RWPE1 (cell line): ENCODE results near the gene SEMA4G.
"Not testable (repeated sequence)": the region's sequence is repeated elsewhere in the genome, so short reads cannot be mapped to it uniquely, and the experiment has no call there.

ENCODE experiments used
- CTCF ChIA-PET: fragments of 350-600 bp; sonication (Branson Sonifier 250); formaldehyde crosslinking; extraction: SDS; loops from one replicate; lab custom pipeline; 2021; lab: Yijun Ruan, JAX
- POLR2A ChIA-PET: fragments of 400-600 bp; formaldehyde crosslinking; extraction: SDS; loops from one replicate; lab custom pipeline; 2020; ENCODE audit warnings: antibody characterized with exemption; ENCODE audit not compliant: low non-redundant PET; lab: Yijun Ruan, JAX
- DNase-seq: peaks from one replicate; pipeline ENCODE4 v3.0.0; 2012; ENCODE audit warnings: low spot score
- H3K27ac ChIP-seq: fragments of 450-650 bp; 2 replicates; pipeline ENCODE4 v1.5.1; 2017
- CTCF ChIP-seq: fragments of 450-650 bp; conservative IDR thresholded peaks from 2 replicates; pipeline ENCODE4 v1.5.1; 2017; ENCODE audit warnings: low read depth, mild to moderate bottlenecking

Gene SEMA4G

GRCh38 chr10:100972904-100973535 lies 3.7 kb downstream of the SEMA4G start:
- no peak for TF ChIP-seq CTCF
- H3K27ac ChIP-seq: no peak overlapping the region
- no peak for DNase-seq
- ChIA-PET CTCF (interaction anchor here (0.5 to 1.2 kb wide), 2 partner anchors 9 to 1563 kb away, joined by 4 read pairs; no protein-coding TSS in a partner anchor), POLR2A (interaction anchor here (0.7 kb wide), 1 partner anchor 693 kb away, joined by 3 read pairs; no protein-coding TSS in a partner anchor)

GRCh38 chr10:100975397-100975796 lies 6.1 kb downstream of the SEMA4G start:
- CTCF ChIA-PET, H3K27ac ChIP-seq, POLR2A ChIA-PET, DNase-seq: not testable (repeated sequence)

GRCh38 chr10:100976906-100977305 lies 7.6 kb downstream of the SEMA4G start:
- H3K27ac ChIP-seq: no peak overlapping the region
- DNase-seq: no peak
- POLR2A ChIA-PET: interaction anchor here (0.5 kb wide), 1 partner anchor 22 kb away, joined by 3 read pairs; the partner anchor contains the start of gene LZTS2
- CTCF ChIA-PET: interaction anchor here (1.0 kb wide), 1 partner anchor 37 kb away, joined by 4 read pairs; no protein-coding TSS in a partner anchor
- TF ChIP-seq CTCF: no peak

GRCh38 chr10:100977436-100977835 lies 8.1 kb downstream of the SEMA4G start:
- no peak for DNase-seq
- TF ChIP-seq CTCF: no peak
- CTCF ChIA-PET: no interaction called here
- no peak overlapping the region for H3K27ac ChIP-seq
- POLR2A ChIA-PET: no interaction called here

GRCh38 chr10:100978121-100978900 lies 9.0 kb downstream of the SEMA4G start:
- no peak for TF ChIP-seq CTCF
- ChIA-PET POLR2A (no interaction called here), CTCF (no interaction called here)
- no peak for DNase-seq
- H3K27ac ChIP-seq: no peak overlapping the region

GRCh38 chr10:100978901-100979195 lies 9.5 kb downstream of the SEMA4G start:
- ChIA-PET POLR2A (no interaction called here), CTCF (no interaction called here)
- no peak for DNase-seq
- no peak for TF ChIP-seq CTCF
- no peak overlapping the region for H3K27ac ChIP-seq

- no peak for DNase-seq
- CTCF ChIA-PET: no interaction called here
- TF ChIP-seq CTCF: no peak
- no peak overlapping the region for H3K27ac ChIP-seq
- POLR2A ChIA-PET: no interaction called here
These were observed 10.5 kb downstream of the SEMA4G start for GRCh38 chr10:100979791-100980272.
